Suprapubic skin (tissue), 4 donors: ENCODE data around the gene WNK1. TPM values are rescaled to one million over a fixed set of nuclear protein-coding genes. Genes with fewer than 3 reads are reported as not detected.
"Not testable (repeated sequence)": the region's sequence is repeated elsewhere in the genome, so short reads cannot be mapped to it uniquely, and the experiment has no call there.

Experiments
- DNase-seq, 2 donors: peaks; one replicate each; pipeline ENCODE4 v3.0.0-alpha.2; 2019; ENCODE audit warnings: low spot score in 2 of 2
- H3K27ac ChIP-seq: fragments of 200-600 bp; sonication (generic); one replicate; pipeline ENCODE4 v1.5.1; 2019
- H3K27me3 ChIP-seq: fragments of 200-600 bp; sonication (generic); one replicate; pipeline ENCODE4 v1.5.1; 2019
- H3K36me3 ChIP-seq: fragments of 200-600 bp; sonication (generic); one replicate; pipeline ENCODE4 v1.5.1; 2019
- H3K4me1 ChIP-seq: fragments of 200-600 bp; sonication (generic); one replicate; pipeline ENCODE4 v1.5.1; 2019
- H3K4me3 ChIP-seq: fragments of 200-600 bp; sonication (generic); one replicate; pipeline ENCODE4 v1.5.1; 2019; ENCODE audit warnings: mild to moderate bottlenecking
- H3K9me3 ChIP-seq: fragments of 200-600 bp; sonication (generic); one replicate; pipeline ENCODE4 v1.5.1; 2019
- CTCF ChIP-seq, 2 donors: fragments of 200-600 bp in 1 of 2; fragments of 450-650 bp in 1 of 2; sonication (generic) in 1 of 2; IDR thresholded peaks; one replicate each; pipeline ENCODE4 v1.5.1; 2016 to 2019; ENCODE audit warnings: antibody characterized with exemption in 2 of 2, mild to moderate bottlenecking in 1 of 2, moderate library complexity in 1 of 2
- EP300 ChIP-seq: sonication (generic); formaldehyde crosslinking; IDR thresholded peaks from one replicate; pipeline ENCODE4 v1.6.1; 2017; ENCODE audit warnings: antibody characterized with exemption
- POLR2A ChIP-seq, 2 donors: fragments of 450-650 bp; IDR thresholded peaks; one replicate each; pipeline ENCODE4 v1.6.1; 2017; ENCODE audit warnings: antibody characterized with exemption in 2 of 2, mild to moderate bottlenecking in 2 of 2, moderate library complexity in 2 of 2
- POLR2AphosphoS5 ChIP-seq, 3 donors: sonication (generic); formaldehyde crosslinking; IDR thresholded peaks; one replicate each; pipeline ENCODE4 v1.6.1; 2017; ENCODE audit warnings: antibody characterized with exemption in 3 of 3
- WGBS: methylation state at CpG from one replicate; pipeline ENCODE4 v1.1.5; 2018; 5-methylcytosine and 5-hydroxymethylcytosine counted together
- total RNA-seq, 4 donors: library from RNA; depleted of rRNA; stranded (reverse); fragments of >200 nt; gene quantifications; one replicate each; pipeline ENCODE4 v1.1.0, GENCODE V29; 2016

Gene WNK1
- total RNA-seq, 4 donors from 2014 or later = 368 to 724 (median 435) TPM

GRCh38 chr12:765840-766239, 13.5 kb downstream of the WNK1 start:
- Histone ChIP-seq H3K9me3 (no peaks in the 10 kb centered on the region), H3K27me3 (no peaks in the 10 kb centered on the region), H3K4me1 (peaks cover 32% of the 10 kb centered on the region), H3K27ac (no peak overlapping the region), H3K36me3 (peaks cover 9% of the 10 kb centered on the region), H3K4me3 (no peak overlapping the region)
- DNase-seq = no peak
- WGBS = 93% methylated on average over 1 of the region's 1 CpG
- TF ChIP-seq POLR2A (IDR thresholded peaks at IDR 0.05) = no peak
- no peak for TF ChIP-seq CTCF (IDR thresholded peaks at IDR 0.05)
- no peak for TF ChIP-seq EP300
- no peak for TF ChIP-seq POLR2AphosphoS5 (IDR thresholded peaks at IDR 0.05)

GRCh38 chr12:768434-768833, 16.1 kb downstream of the WNK1 start:
- Histone ChIP-seq H3K4me1 (peaks cover 35% of the 10 kb centered on the region), H3K36me3 (no peaks in the 10 kb centered on the region), H3K9me3 (no peaks in the 10 kb centered on the region), H3K27me3 (no peaks in the 10 kb centered on the region), H3K4me3 (no peak overlapping the region), H3K27ac (no peak overlapping the region)
- no peak for TF ChIP-seq CTCF (IDR thresholded peaks at IDR 0.05)
- TF ChIP-seq POLR2A (IDR thresholded peaks at IDR 0.05) = no peak
- no peak for TF ChIP-seq EP300
- no peak for TF ChIP-seq POLR2AphosphoS5 (IDR thresholded peaks at IDR 0.05)
- no peak for DNase-seq
- WGBS = 90% methylated on average over 1 of the region's 1 CpG

GRCh38 chr12:770479-770878, 18.1 kb downstream of the WNK1 start:
- Histone ChIP-seq H3K27me3 (no peaks in the 10 kb centered on the region), H3K36me3 (no peaks in the 10 kb centered on the region), H3K4me3 (no peak overlapping the region), H3K4me1 (peaks cover 51% of the 10 kb centered on the region), H3K27ac (no peak overlapping the region), H3K9me3 (no peaks in the 10 kb centered on the region)
- TF ChIP-seq EP300 (no peak), CTCF (IDR thresholded peaks at IDR 0.05) (no peak), POLR2AphosphoS5 (IDR thresholded peaks at IDR 0.05) (no peak), POLR2A (IDR thresholded peaks at IDR 0.05) (no peak)
- DNase-seq = no peak
- 75% methylated on average over 2 of the region's 2 CpGs for WGBS

- Histone ChIP-seq H3K27me3 (no peaks in the 10 kb centered on the region), H3K36me3 (no peaks in the 10 kb centered on the region), H3K4me1 (peaks cover 46% of the 10 kb centered on the region), H3K27ac (no peak overlapping the region), H3K9me3 (no peaks in the 10 kb centered on the region), H3K4me3 (no peak overlapping the region)
- TF ChIP-seq EP300 = no peak
- no peak for TF ChIP-seq POLR2A (IDR thresholded peaks at IDR 0.05)
- no peak for TF ChIP-seq CTCF (IDR thresholded peaks at IDR 0.05)
- 90% methylated on average over 5 of the region's 5 CpGs for WGBS
- DNase-seq = no peak
Measured at GRCh38 chr12:772056-772697, 19.8 kb downstream of the WNK1 start.

- TF ChIP-seq POLR2A (IDR thresholded peaks at IDR 0.05) (no peak), EP300 (no peak), POLR2AphosphoS5 (IDR thresholded peaks at IDR 0.05) (no peak), CTCF (IDR thresholded peaks at IDR 0.05) (no peak)
- H3K4me1 ChIP-seq = peaks cover 47% of the 10 kb centered on the region
Measured at GRCh38 chr12:774051-774614, 21.8 kb downstream of the WNK1 start.

GRCh38 chr12:775973-776771, 23.8 kb downstream of the WNK1 start:
- WGBS = 89% methylated on average over 15 of the region's 15 CpGs
- not testable (repeated sequence) for H3K27me3 ChIP-seq, H3K36me3 ChIP-seq, H3K27ac ChIP-seq, H3K4me3 ChIP-seq, DNase-seq, H3K9me3 ChIP-seq
- H3K4me1 ChIP-seq = peaks cover 54% of the 10 kb centered on the region

More at GRCh38 chr12:774051-774614, 21.8 kb downstream of the WNK1 start:
- H3K36me3 ChIP-seq = no peaks in the 10 kb centered on the region
- no peak for DNase-seq
- H3K4me3 ChIP-seq = no peak overlapping the region
- WGBS = 43% methylated on average over 3 of the region's 3 CpGs
- H3K9me3 ChIP-seq = no peaks in the 10 kb centered on the region
- no peak overlapping the region for H3K27ac ChIP-seq
- H3K27me3 ChIP-seq = no peaks in the 10 kb centered on the region

- H3K27me3 ChIP-seq, H3K9me3 ChIP-seq, DNase-seq, H3K27ac ChIP-seq, H3K36me3 ChIP-seq, H3K4me3 ChIP-seq: not testable (repeated sequence)
- H3K4me1 ChIP-seq = peaks cover 61% of the 10 kb centered on the region
- 90% methylated on average over 5 of the region's 5 CpGs for WGBS
Measured at GRCh38 chr12:776772-777373, 24.5 kb downstream of the WNK1 start.
